ENCODE results near the gene CNTNAP4.

The CNTNAP4 gene

GRCh38 chr16:76345163-76345661 lies 68.0 kb downstream of the CNTNAP4 start:
- no peak for DNase-seq (ENCODE audit: extremely low spot score)
- ChIA-PET CTCF (no interaction called here), POLR2A (no interaction called here)
- TF ChIP-seq NFRKB (IDR thresholded peaks at IDR 0.05) (no peak), ELF4 (IDR thresholded peaks at IDR 0.05) (no peak)

- ChIA-PET CTCF (no interaction called here), POLR2A (no interaction called here)
- no peak for TF ChIP-seq CTBP1 (IDR thresholded peaks at IDR 0.05; ENCODE audit: borderline replicate concordance)
- TF ChIP-seq LEF1 (IDR thresholded peaks at IDR 0.05; ENCODE audit: borderline replicate concordance): no peak
- TF ChIP-seq TARDBP (IDR thresholded peaks at IDR 0.05): no peak
- no peak for TF ChIP-seq ELF4 (IDR thresholded peaks at IDR 0.05)
- TF ChIP-seq SUZ12 (IDR thresholded peaks at IDR 0.05): no peak
- no peak for TF ChIP-seq ARNT (IDR thresholded peaks at IDR 0.05)
- no peak for TF ChIP-seq L3MBTL2 (conservative IDR thresholded peaks at IDR 0.05)
- no peak for TF ChIP-seq FOXA1 (IDR thresholded peaks at IDR 0.05)
- no peak for TF ChIP-seq ZNF384 (IDR thresholded peaks at IDR 0.05)
- TF ChIP-seq FOXK2 (IDR thresholded peaks at IDR 0.05): no peak
- no peak for TF ChIP-seq SP1 (IDR thresholded peaks at IDR 0.05)
- no peak for TF ChIP-seq BHLHE40 (IDR thresholded peaks at IDR 0.05; ENCODE audit: borderline replicate concordance)
- TF ChIP-seq FOXM1 (IDR thresholded peaks at IDR 0.05; ENCODE audit: borderline replicate concordance): no peak
- no peak for TF ChIP-seq PKNOX1 (IDR thresholded peaks at IDR 0.05)
- TF ChIP-seq NFRKB (IDR thresholded peaks at IDR 0.05): no peak
- TF ChIP-seq HDGF (IDR thresholded peaks at IDR 0.05; ENCODE audit: borderline replicate concordance): no peak
- DNase-seq (ENCODE audit: extremely low spot score): no peak
These were observed 69.0 kb downstream of the CNTNAP4 start for GRCh38 chr16:76346210-76346609.

GRCh38 chr16:76351441-76351840 lies 74.2 kb downstream of the CNTNAP4 start:
- TF ChIP-seq FOXM1 (IDR thresholded peaks at IDR 0.05; ENCODE audit: borderline replicate concordance) (no peak), CTBP1 (IDR thresholded peaks at IDR 0.05; ENCODE audit: borderline replicate concordance) (no peak), FOXA1 (IDR thresholded peaks at IDR 0.05) (no peak), NFRKB (IDR thresholded peaks at IDR 0.05) (no peak), SUZ12 (IDR thresholded peaks at IDR 0.05) (no peak), ZNF384 (IDR thresholded peaks at IDR 0.05) (no peak), ELF4 (IDR thresholded peaks at IDR 0.05) (no peak), BHLHE40 (IDR thresholded peaks at IDR 0.05; ENCODE audit: borderline replicate concordance) (no peak), FOXK2 (IDR thresholded peaks at IDR 0.05) (no peak), TARDBP (IDR thresholded peaks at IDR 0.05) (no peak), L3MBTL2 (conservative IDR thresholded peaks at IDR 0.05) (no peak), LEF1 (IDR thresholded peaks at IDR 0.05; ENCODE audit: borderline replicate concordance) (no peak), PKNOX1 (IDR thresholded peaks at IDR 0.05) (no peak)
- DNase-seq (ENCODE audit: extremely low spot score): no peak
- POLR2A ChIA-PET: no interaction called here
- CTCF ChIA-PET: no interaction called here

- POLR2A ChIA-PET: no interaction called here
- CTCF ChIA-PET: no interaction called here
These were observed 83.2 kb downstream of the CNTNAP4 start for GRCh38 chr16:76360404-76360803.

GRCh38 chr16:76370344-76370743 lies 93.1 kb downstream of the CNTNAP4 start:
- POLR2A ChIA-PET: no interaction called here
- no peak for DNase-seq (ENCODE audit: extremely low spot score)
- CTCF ChIA-PET: no interaction called here
- TF ChIP-seq LEF1 (IDR thresholded peaks at IDR 0.05; ENCODE audit: borderline replicate concordance) (no peak), ZNF384 (IDR thresholded peaks at IDR 0.05) (no peak), FOXK2 (IDR thresholded peaks at IDR 0.05) (no peak), PKNOX1 (IDR thresholded peaks at IDR 0.05) (no peak)

More at GRCh38 chr16:76360404-76360803, 83.2 kb downstream of the CNTNAP4 start:
- DNase-seq (ENCODE audit: extremely low spot score): no peak
- TF ChIP-seq FOXM1 (IDR thresholded peaks at IDR 0.05; ENCODE audit: borderline replicate concordance) (no peak), PKNOX1 (IDR thresholded peaks at IDR 0.05) (no peak), SUZ12 (IDR thresholded peaks at IDR 0.05) (no peak), FOXA1 (IDR thresholded peaks at IDR 0.05) (no peak), LEF1 (IDR thresholded peaks at IDR 0.05; ENCODE audit: borderline replicate concordance) (no peak), HDGF (IDR thresholded peaks at IDR 0.05; ENCODE audit: borderline replicate concordance) (no peak), SP1 (IDR thresholded peaks at IDR 0.05) (no peak), FOXK2 (IDR thresholded peaks at IDR 0.05) (no peak), TARDBP (IDR thresholded peaks at IDR 0.05) (no peak), CTBP1 (IDR thresholded peaks at IDR 0.05; ENCODE audit: borderline replicate concordance) (no peak), NFRKB (IDR thresholded peaks at IDR 0.05) (no peak), BHLHE40 (IDR thresholded peaks at IDR 0.05; ENCODE audit: borderline replicate concordance) (no peak), ARNT (IDR thresholded peaks at IDR 0.05) (no peak)

GRCh38 chr16:76371441-76371840 lies 94.2 kb downstream of the CNTNAP4 start:
- DNase-seq (ENCODE audit: extremely low spot score): no peak
- CTCF ChIA-PET: no interaction called here
- POLR2A ChIA-PET: no interaction called here
- TF ChIP-seq L3MBTL2 (conservative IDR thresholded peaks at IDR 0.05): no peak
- TF ChIP-seq BHLHE40 (IDR thresholded peaks at IDR 0.05; ENCODE audit: borderline replicate concordance): no peak
- no peak for TF ChIP-seq FOXK2 (IDR thresholded peaks at IDR 0.05)
- TF ChIP-seq ZNF384 (IDR thresholded peaks at IDR 0.05): no peak
- TF ChIP-seq CTBP1 (IDR thresholded peaks at IDR 0.05; ENCODE audit: borderline replicate concordance): no peak
- TF ChIP-seq LEF1 (IDR thresholded peaks at IDR 0.05; ENCODE audit: borderline replicate concordance): no peak
- no peak for TF ChIP-seq PKNOX1 (IDR thresholded peaks at IDR 0.05)
- TF ChIP-seq TARDBP (IDR thresholded peaks at IDR 0.05): no peak
- TF ChIP-seq FOXM1 (IDR thresholded peaks at IDR 0.05; ENCODE audit: borderline replicate concordance): no peak
- TF ChIP-seq NFRKB (IDR thresholded peaks at IDR 0.05): no peak
- no peak for TF ChIP-seq ARNT (IDR thresholded peaks at IDR 0.05)
- no peak for TF ChIP-seq ELF4 (IDR thresholded peaks at IDR 0.05)
- no peak for TF ChIP-seq SP1 (IDR thresholded peaks at IDR 0.05)
